Neural crest cell (in vitro differentiated cells): ENCODE results near the gene SUSD4. TPM values are rescaled to one million over a fixed set of nuclear protein-coding genes. Genes with fewer than 3 reads are reported as not detected.

Source experiments
- DNase-seq: peaks from one replicate; pipeline ENCODE4 v3.0.0; 2021; ENCODE audit warnings: low read depth, mixed read lengths, low spot score
- H3K27ac Mint-ChIP-seq: one replicate; pipeline ENCODE4 v1.8.0; 2021; ENCODE audit warnings: mild to moderate bottlenecking, mixed read lengths; ENCODE audit not compliant: unreplicated experiment
- H3K27me3 Mint-ChIP-seq: 2 replicates; pipeline ENCODE4 v1.8.0; 2021; ENCODE audit warnings: low read depth, mild to moderate bottlenecking, mixed read lengths
- H3K36me3 Mint-ChIP-seq: 2 replicates; pipeline ENCODE4 v1.8.0; 2021; ENCODE audit warnings: low read depth, mild to moderate bottlenecking, mixed read lengths
- H3K4me1 Mint-ChIP-seq: 2 replicates; pipeline ENCODE4 v1.8.0; 2021; ENCODE audit warnings: mixed read lengths
- H3K4me3 Mint-ChIP-seq: one replicate; pipeline ENCODE4 v1.8.0; 2021; ENCODE audit warnings: mild to moderate bottlenecking, mixed read lengths
- H3K9me3 Mint-ChIP-seq: 2 replicates; pipeline ENCODE4 v1.8.0; 2021; ENCODE audit warnings: mixed read lengths
- total RNA-seq: library from RNA; stranded (reverse); gene quantifications from 2 replicates; pipeline ENCODE4 v1.2.1, GENCODE V29; 2021
- TF ChIP-seq, protein P1 (sequence below): fragments of 200-600 bp; sonication (generic); conservative IDR thresholded peaks from 2 replicates; pipeline ENCODE4 v1.5.0; 2021; ENCODE audit warnings: antibody characterized with exemption, mild to moderate bottlenecking

Gene SUSD4
- total RNA-seq, 1 donor from 2014 or later = 0.56 TPM

- no peak for DNase-seq
- H3K36me3 Mint-ChIP-seq = no peaks in the 10 kb centered on the region
- H3K4me1 Mint-ChIP-seq = peaks cover 3% of the 10 kb centered on the region
- no peak overlapping the region for H3K27ac Mint-ChIP-seq
- TF ChIP-seq, protein P1, sequence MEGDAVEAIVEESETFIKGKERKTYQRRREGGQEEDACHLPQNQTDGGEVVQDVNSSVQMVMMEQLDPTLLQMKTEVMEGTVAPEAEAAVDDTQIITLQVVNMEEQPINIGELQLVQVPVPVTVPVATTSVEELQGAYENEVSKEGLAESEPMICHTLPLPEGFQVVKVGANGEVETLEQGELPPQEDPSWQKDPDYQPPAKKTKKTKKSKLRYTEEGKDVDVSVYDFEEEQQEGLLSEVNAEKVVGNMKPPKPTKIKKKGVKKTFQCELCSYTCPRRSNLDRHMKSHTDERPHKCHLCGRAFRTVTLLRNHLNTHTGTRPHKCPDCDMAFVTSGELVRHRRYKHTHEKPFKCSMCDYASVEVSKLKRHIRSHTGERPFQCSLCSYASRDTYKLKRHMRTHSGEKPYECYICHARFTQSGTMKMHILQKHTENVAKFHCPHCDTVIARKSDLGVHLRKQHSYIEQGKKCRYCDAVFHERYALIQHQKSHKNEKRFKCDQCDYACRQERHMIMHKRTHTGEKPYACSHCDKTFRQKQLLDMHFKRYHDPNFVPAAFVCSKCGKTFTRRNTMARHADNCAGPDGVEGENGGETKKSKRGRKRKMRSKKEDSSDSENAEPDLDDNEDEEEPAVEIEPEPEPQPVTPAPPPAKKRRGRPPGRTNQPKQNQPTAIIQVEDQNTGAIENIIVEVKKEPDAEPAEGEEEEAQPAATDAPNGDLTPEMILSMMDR = no peak
- H3K4me3 Mint-ChIP-seq = no peak overlapping the region
- peaks cover 56% of the 10 kb centered on the region for H3K27me3 Mint-ChIP-seq
- H3K9me3 Mint-ChIP-seq = no peaks in the 10 kb centered on the region
These were observed 10.0 kb downstream of the SUSD4 start for GRCh38 chr1:223353939-223354338.

GRCh38 chr1:223352944-223353343 lies 11.0 kb downstream of the SUSD4 start:
- no peak for DNase-seq
- H3K27ac Mint-ChIP-seq = no peak overlapping the region
- TF ChIP-seq, protein P1 = no peak
- peaks cover 46% of the 10 kb centered on the region for H3K27me3 Mint-ChIP-seq
- H3K4me3 Mint-ChIP-seq = no peak overlapping the region
- H3K4me1 Mint-ChIP-seq = peaks cover 3% of the 10 kb centered on the region
- no peaks in the 10 kb centered on the region for H3K9me3 Mint-ChIP-seq
- H3K36me3 Mint-ChIP-seq = no peaks in the 10 kb centered on the region

DNA sequence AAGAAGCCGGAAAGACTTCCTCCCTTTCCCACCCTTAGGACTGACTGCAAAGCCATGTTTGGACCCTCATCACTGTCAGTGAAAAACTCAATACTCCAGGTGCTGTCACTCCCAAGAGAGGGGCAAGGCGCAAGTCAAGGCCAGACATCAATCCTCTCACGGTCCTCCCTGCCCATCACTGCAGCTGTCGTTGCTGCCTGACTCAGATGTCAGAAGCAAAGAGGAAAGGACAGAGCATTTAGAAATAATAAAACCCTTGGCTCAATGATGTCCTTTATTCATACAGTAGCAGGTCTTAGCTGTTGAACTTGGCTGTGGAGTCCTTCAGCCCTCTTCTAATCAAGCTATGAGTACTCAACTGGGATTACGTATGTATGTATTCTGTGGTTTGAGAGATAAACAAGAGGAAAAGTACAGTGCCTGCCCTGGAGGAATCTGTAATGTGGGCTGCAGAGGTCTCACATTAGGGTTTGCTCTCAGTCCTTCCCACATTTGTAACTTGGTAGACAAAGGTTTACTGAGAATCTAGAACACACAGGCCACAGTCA lies 13.5 kb downstream of the SUSD4 start:
- no peaks in the 10 kb centered on the region for H3K36me3 Mint-ChIP-seq
- H3K27ac Mint-ChIP-seq = no peak overlapping the region
- H3K27me3 Mint-ChIP-seq = peaks cover 31% of the 10 kb centered on the region
- DNase-seq = no peak
- H3K9me3 Mint-ChIP-seq = no peaks in the 10 kb centered on the region
- TF ChIP-seq, protein P1 = no peak
- H3K4me3 Mint-ChIP-seq = no peak overlapping the region
- H3K4me1 Mint-ChIP-seq = peaks cover 3% of the 10 kb centered on the region

GRCh38 chr1:223349241-223349640 lies 14.7 kb downstream of the SUSD4 start:
- peaks cover 24% of the 10 kb centered on the region for H3K27me3 Mint-ChIP-seq
- H3K27ac Mint-ChIP-seq = no peak overlapping the region
- H3K9me3 Mint-ChIP-seq = no peaks in the 10 kb centered on the region
- TF ChIP-seq, protein P1 = no peak
- no peak overlapping the region for H3K4me3 Mint-ChIP-seq
- H3K36me3 Mint-ChIP-seq = no peaks in the 10 kb centered on the region
- no peaks in the 10 kb centered on the region for H3K4me1 Mint-ChIP-seq
- DNase-seq = no peak

DNA sequence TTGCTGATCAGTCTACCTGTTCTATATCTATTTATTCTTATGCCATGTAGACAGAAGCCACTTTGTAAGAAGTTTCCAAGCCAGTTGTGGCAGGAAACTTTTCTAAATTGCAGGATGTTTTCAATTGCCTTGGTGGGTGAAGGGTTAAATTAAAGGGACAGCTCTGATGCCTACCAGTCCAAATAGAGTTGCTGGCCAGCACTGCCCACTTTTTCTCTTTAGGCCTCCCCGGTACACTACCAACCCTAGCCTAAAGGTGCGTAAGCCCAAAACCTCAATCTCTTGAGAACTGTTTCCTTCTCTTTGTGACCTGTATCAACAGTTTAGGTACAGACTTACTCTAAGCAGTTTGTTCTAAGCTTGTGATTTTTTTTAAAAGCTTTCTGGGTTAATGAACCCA lies 15.5 kb downstream of the SUSD4 start:
- Mint-ChIP-seq H3K4me3 (no peak overlapping the region), H3K36me3 (no peaks in the 10 kb centered on the region), H3K9me3 (no peaks in the 10 kb centered on the region), H3K27me3 (peaks cover 18% of the 10 kb centered on the region), H3K27ac (no peak overlapping the region), H3K4me1 (no peaks in the 10 kb centered on the region)
- TF ChIP-seq, protein P1 = no peak
- DNase-seq = no peak
